Loucy (cell line): Measurements from ENCODE around the gene HID1.

Experiments
- H2AFZ ChIP-seq: fragments of 200-600 bp; sonication (generic); 2 replicates; pipeline ENCODE4 v1.6.0; 2016; ENCODE audit warnings: antibody characterized with exemption, mild to moderate bottlenecking, low read length, moderate library complexity
- H3F3A ChIP-seq: fragments of 200-600 bp; 2 replicates; pipeline ENCODE4 v1.6.0; 2016; ENCODE audit warnings: antibody characterized with exemption, low read depth, mild to moderate bottlenecking
- H3K27me3 ChIP-seq: fragments of 200-600 bp; sonication (generic); 2 replicates; pipeline ENCODE4 v1.6.1; 2014; ENCODE audit warnings: low read length, mild to moderate bottlenecking; ENCODE audit not compliant: insufficient read depth, poor library complexity, severe bottlenecking
- H3K36me3 ChIP-seq: fragments of 200-600 bp; sonication (generic); 2 replicates; pipeline ENCODE4 v1.6.1; 2016; ENCODE audit warnings: low read length; ENCODE audit not compliant: insufficient read depth
- H3K4me1 ChIP-seq: fragments of 200-600 bp; sonication (generic); 2 replicates; pipeline ENCODE4 v1.5.1; 2014; ENCODE audit warnings: low read length, mild to moderate bottlenecking; ENCODE audit not compliant: insufficient read depth, poor library complexity, severe bottlenecking
- H3K4me2 ChIP-seq: fragments of 200-600 bp; sonication (generic); 2 replicates; pipeline ENCODE4 v1.6.0; 2014; ENCODE audit warnings: antibody characterized with exemption, low read length, low read depth, mild to moderate bottlenecking; ENCODE audit not compliant: poor library complexity, severe bottlenecking
- H3K4me3 ChIP-seq: fragments of 200-600 bp; sonication (generic); 2 replicates; pipeline ENCODE4 v1.5.1; 2014; ENCODE audit warnings: low read length, mild to moderate bottlenecking, mixed read lengths; ENCODE audit not compliant: poor library complexity, severe bottlenecking
- H3K79me2 ChIP-seq: fragments of 200-600 bp; sonication (generic); 2 replicates; pipeline ENCODE4 v1.6.1; 2014; ENCODE audit warnings: low read length; ENCODE audit not compliant: insufficient read depth
- H3K9ac ChIP-seq: fragments of 200-600 bp; sonication (generic); 2 replicates; pipeline ENCODE4 v1.6.0; 2014; ENCODE audit warnings: mild to moderate bottlenecking, low read depth, low read length, moderate library complexity; ENCODE audit not compliant: poor library complexity, severe bottlenecking
- H3K9me2 ChIP-seq: fragments of 200-600 bp; sonication (generic); replicated peaks from 2 replicates; pipeline ENCODE4 v1.6.1; 2016; ENCODE audit warnings: low read depth, low read length, mixed read lengths
- H3K9me3 ChIP-seq: fragments of 200-600 bp; sonication (generic); 2 replicates; pipeline ENCODE4 v1.6.1; 2014; ENCODE audit warnings: mild to moderate bottlenecking, antibody characterized with exemption, low read length, low read depth; ENCODE audit not compliant: insufficient read depth
- H4K20me1 ChIP-seq: fragments of 200-600 bp; sonication (generic); 2 replicates; pipeline ENCODE4 v1.6.0; 2014; ENCODE audit warnings: antibody characterized with exemption, low read length, mild to moderate bottlenecking; ENCODE audit not compliant: insufficient read depth, poor library complexity, severe bottlenecking
- EZH2phosphoT487 ChIP-seq: fragments of 200-600 bp; IDR thresholded peaks from 2 replicates; pipeline ENCODE4 v1.6.1; 2018; ENCODE audit warnings: antibody characterized with exemption, mild to moderate bottlenecking, moderate library complexity, borderline replicate concordance
- TF ChIP-seq, protein P1 (sequence below): fragments of 200-600 bp; sonication (generic); conservative IDR thresholded peaks from 2 replicates; pipeline ENCODE4 v1.5.1; 2014; ENCODE audit warnings: mild to moderate bottlenecking, antibody characterized with exemption, low read length

The HID1 gene

DNA sequence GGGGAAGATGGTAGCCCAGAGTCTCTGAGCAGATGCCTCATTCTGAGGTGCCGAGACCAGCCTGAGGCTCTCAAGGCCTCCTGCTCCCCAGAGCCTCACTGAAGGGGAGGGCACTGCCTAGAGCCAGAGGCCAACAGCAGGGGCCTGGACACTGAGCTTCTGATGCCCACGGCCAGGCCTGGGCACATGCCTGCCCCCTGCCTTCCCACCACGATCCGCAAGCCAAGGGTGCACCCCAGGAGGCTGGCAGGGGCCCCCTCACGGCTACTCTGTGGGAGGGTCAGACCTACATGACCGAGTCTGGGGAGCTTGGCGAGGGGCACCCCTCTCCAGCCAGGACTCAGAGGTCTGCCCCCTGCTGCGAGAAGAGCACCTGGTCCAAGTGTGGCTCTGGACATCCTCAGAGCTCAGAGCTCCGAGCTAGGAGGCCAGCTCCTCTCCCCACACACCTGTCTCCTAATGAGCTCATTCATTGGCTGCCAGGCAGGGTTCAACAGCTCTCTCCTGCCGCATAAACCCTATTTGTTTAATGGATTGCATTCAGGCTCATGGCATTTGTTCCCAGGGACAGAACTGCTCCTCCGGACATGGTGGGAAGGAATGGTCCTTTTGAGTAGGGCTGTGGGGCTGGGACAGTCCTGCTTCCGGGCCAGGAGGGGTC is 23.0 kb downstream of the HID1 start:
- Histone ChIP-seq H3K36me3 (no peaks in the 10 kb centered on the region), H3K9me3 (no peaks in the 10 kb centered on the region), H3K4me3 (no peak overlapping the region), H3K9me2 (no peaks in the 10 kb centered on the region), H3K79me2 (no peaks in the 10 kb centered on the region), H3K4me1 (no peaks in the 10 kb centered on the region), H3K27me3 (no peaks in the 10 kb centered on the region), H4K20me1 (no peaks in the 10 kb centered on the region), H3K4me2 (no peak overlapping the region), H2AFZ (no peak overlapping the region), H3F3A (no peaks in the 10 kb centered on the region), H3K9ac (no peak overlapping the region)
- TF ChIP-seq EZH2phosphoT487, result no peak
- TF ChIP-seq, protein P1, sequence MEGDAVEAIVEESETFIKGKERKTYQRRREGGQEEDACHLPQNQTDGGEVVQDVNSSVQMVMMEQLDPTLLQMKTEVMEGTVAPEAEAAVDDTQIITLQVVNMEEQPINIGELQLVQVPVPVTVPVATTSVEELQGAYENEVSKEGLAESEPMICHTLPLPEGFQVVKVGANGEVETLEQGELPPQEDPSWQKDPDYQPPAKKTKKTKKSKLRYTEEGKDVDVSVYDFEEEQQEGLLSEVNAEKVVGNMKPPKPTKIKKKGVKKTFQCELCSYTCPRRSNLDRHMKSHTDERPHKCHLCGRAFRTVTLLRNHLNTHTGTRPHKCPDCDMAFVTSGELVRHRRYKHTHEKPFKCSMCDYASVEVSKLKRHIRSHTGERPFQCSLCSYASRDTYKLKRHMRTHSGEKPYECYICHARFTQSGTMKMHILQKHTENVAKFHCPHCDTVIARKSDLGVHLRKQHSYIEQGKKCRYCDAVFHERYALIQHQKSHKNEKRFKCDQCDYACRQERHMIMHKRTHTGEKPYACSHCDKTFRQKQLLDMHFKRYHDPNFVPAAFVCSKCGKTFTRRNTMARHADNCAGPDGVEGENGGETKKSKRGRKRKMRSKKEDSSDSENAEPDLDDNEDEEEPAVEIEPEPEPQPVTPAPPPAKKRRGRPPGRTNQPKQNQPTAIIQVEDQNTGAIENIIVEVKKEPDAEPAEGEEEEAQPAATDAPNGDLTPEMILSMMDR, result no peak

DNA sequence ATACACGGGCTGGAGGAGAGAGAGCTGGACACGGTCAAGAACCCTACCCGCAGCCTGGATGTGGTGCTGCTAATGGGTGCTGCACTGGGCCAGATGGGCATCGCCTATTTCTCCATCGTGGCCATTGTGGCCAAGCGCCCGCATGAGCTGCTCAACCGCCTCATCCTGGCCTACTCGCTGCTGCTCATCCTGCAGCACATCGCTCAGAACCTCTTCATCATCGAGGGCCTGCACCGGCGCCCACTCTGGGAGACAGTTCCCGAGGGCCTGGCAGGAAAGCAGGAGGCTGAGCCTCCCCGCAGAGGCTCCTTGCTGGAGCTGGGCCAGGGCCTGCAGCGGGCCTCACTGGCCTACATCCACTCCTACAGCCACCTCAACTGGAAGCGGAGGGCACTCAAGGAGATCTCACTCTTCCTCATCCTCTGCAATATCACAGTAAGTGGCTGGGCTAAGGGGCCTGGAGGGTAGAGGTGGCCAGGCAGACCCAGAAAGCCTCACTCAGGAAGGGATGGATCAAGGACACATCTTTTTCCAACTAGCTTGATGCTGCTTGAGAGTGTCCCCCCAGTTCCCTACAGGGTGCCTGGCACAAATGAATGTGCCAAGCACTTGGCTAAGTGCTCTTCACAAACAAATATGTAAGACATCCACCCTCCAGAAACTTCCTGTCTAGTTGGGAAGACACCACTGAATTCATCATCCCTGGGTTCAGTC is 25.4 kb downstream of the HID1 start:
- Histone ChIP-seq H3K9me3 (no peaks in the 10 kb centered on the region), H4K20me1 (no peaks in the 10 kb centered on the region), H3K9me2 (no peaks in the 10 kb centered on the region), H3K4me3 (no peak overlapping the region), H3K4me1 (no peaks in the 10 kb centered on the region), H3K79me2 (no peaks in the 10 kb centered on the region), H3K9ac (no peak overlapping the region), H3K4me2 (no peak overlapping the region), H3K36me3 (no peaks in the 10 kb centered on the region), H3K27me3 (no peaks in the 10 kb centered on the region), H3F3A (no peaks in the 10 kb centered on the region), H2AFZ (no peak overlapping the region)
- TF ChIP-seq, protein P1, result no peak
- no peak for TF ChIP-seq EZH2phosphoT487

DNA sequence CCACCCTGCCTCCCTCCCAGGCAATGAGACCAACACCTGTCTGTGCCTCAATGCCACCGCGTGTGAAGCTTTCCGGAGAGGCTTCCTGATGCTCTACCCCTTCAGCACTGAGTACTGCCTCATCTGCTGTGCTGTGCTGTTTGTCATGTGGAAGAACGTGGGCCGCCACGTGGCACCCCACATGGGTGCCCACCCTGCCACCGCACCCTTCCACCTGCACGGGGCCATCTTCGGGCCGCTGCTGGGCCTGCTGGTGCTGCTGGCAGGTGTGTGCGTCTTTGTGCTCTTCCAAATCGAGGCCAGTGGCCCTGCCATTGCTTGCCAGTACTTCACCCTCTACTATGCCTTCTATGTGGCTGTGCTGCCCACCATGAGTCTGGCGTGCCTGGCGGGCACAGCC is 25.9 kb downstream of the HID1 start:
- no peak overlapping the region for H3K9ac ChIP-seq
- H3K4me3 ChIP-seq, result no peak overlapping the region
- no peaks in the 10 kb centered on the region for H3K9me3 ChIP-seq
- no peaks in the 10 kb centered on the region for H3K36me3 ChIP-seq
- H3K4me2 ChIP-seq, result no peak overlapping the region
- no peaks in the 10 kb centered on the region for H3K9me2 ChIP-seq
- H3F3A ChIP-seq, result no peaks in the 10 kb centered on the region
- no peaks in the 10 kb centered on the region for H4K20me1 ChIP-seq
- no peak overlapping the region for H2AFZ ChIP-seq
- H3K4me1 ChIP-seq, result no peaks in the 10 kb centered on the region
- H3K79me2 ChIP-seq, result no peaks in the 10 kb centered on the region
- TF ChIP-seq, protein P1, result no peak
- TF ChIP-seq EZH2phosphoT487, result no peak
- H3K27me3 ChIP-seq, result no peaks in the 10 kb centered on the region
